ENCODE results near the gene CFAP20DC.

Gene CFAP20DC

DNA sequence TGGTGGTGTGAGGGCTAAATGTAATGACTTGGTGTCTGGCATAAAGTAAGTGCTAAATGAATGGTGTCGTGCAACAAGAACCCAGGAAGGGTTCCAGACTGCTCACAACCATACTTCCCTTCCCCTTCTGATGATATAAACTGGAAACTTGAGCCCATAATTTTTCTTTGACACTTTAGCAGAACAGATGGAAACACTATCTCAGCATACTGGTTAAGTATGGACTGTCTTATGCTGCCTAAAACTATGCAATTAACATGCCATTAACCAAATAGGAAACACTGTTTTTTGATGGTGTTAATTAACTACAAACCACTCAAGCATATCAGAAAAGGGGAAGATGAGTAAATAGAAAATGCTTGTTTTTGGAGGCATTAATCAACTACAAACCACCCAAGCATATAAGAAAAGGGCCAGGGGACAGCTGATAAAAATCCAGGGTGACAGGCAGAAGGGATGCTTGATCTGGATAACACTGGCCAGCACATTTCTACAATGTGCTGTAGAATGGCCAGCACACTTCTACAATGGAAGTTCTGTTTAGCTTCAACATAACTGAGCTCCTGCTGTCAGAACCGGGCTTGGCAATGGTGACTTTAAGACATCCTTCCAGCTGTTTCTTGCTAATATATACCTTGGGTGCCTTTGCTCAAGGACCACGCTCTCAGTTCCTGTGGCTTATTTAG, 297.8 kb downstream of the CFAP20DC start:
- TF ChIP-seq, protein P1, sequence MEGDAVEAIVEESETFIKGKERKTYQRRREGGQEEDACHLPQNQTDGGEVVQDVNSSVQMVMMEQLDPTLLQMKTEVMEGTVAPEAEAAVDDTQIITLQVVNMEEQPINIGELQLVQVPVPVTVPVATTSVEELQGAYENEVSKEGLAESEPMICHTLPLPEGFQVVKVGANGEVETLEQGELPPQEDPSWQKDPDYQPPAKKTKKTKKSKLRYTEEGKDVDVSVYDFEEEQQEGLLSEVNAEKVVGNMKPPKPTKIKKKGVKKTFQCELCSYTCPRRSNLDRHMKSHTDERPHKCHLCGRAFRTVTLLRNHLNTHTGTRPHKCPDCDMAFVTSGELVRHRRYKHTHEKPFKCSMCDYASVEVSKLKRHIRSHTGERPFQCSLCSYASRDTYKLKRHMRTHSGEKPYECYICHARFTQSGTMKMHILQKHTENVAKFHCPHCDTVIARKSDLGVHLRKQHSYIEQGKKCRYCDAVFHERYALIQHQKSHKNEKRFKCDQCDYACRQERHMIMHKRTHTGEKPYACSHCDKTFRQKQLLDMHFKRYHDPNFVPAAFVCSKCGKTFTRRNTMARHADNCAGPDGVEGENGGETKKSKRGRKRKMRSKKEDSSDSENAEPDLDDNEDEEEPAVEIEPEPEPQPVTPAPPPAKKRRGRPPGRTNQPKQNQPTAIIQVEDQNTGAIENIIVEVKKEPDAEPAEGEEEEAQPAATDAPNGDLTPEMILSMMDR (IDR thresholded peaks at IDR 0.05), result no peak
- no peak for DNase-seq
- H3K4me3 ChIP-seq, result no peak overlapping the region
- no peak overlapping the region for H3K27ac ChIP-seq
- no peaks in the 10 kb centered on the region for H3K27me3 ChIP-seq
- no peaks in the 10 kb centered on the region for H3K36me3 ChIP-seq
- H3K4me1 ChIP-seq, result no peaks in the 10 kb centered on the region
- intact Hi-C loops (cut with DNase I; ENCODE audit: low total_unique reads), result no loop called here
- no peaks in the 10 kb centered on the region for H3K9me3 ChIP-seq

GRCh38 chr3:58751235-58751634, 298.6 kb downstream of the CFAP20DC start:
- no peak for DNase-seq
- no peaks in the 10 kb centered on the region for H3K27me3 ChIP-seq
- no peaks in the 10 kb centered on the region for H3K4me1 ChIP-seq
- no peak overlapping the region for H3K27ac ChIP-seq
- no peaks in the 10 kb centered on the region for H3K9me3 ChIP-seq
- no peaks in the 10 kb centered on the region for H3K36me3 ChIP-seq
- intact Hi-C loops (cut with DNase I; ENCODE audit: low total_unique reads), result no loop called here
- no peak overlapping the region for H3K4me3 ChIP-seq
- TF ChIP-seq, protein P1 (IDR thresholded peaks at IDR 0.05), result no peak

DNA sequence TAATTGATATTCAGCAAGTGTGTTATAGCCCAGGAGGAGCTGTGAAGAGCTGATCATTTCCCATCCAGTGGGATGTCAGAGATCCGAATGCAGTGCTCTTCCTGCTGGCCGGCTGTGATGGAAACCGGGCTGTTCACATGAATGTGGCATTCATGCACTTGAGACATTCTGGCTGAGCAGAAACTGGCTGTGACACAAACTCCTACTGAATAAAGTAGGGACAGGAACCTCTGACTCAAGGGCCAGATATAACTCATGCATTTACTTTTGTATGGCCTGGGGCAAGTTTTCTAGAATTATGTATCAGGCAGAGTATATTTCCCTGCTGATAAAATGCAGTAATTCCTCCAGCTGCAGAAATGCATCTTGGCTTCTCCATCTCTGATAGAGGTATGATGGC, 299.9 kb downstream of the CFAP20DC start:
- no peaks in the 10 kb centered on the region for H3K27me3 ChIP-seq
- intact Hi-C loops (cut with DNase I; ENCODE audit: low total_unique reads), result no loop called here
- no peaks in the 10 kb centered on the region for H3K36me3 ChIP-seq
- no peak for DNase-seq
- no peaks in the 10 kb centered on the region for H3K4me1 ChIP-seq
- TF ChIP-seq, protein P1 (IDR thresholded peaks at IDR 0.05), result no peak
- no peaks in the 10 kb centered on the region for H3K9me3 ChIP-seq
- H3K4me3 ChIP-seq, result no peak overlapping the region
- H3K27ac ChIP-seq, result no peak overlapping the region

- intact Hi-C loops (cut with DNase I; ENCODE audit: low total_unique reads), result no loop called here
- no peaks in the 10 kb centered on the region for H3K4me1 ChIP-seq
These were observed 301.8 kb downstream of the CFAP20DC start for GRCh38 chr3:58748024-58748423.

GRCh38 chr3:58746758-58747157, 303.1 kb downstream of the CFAP20DC start:
- Histone ChIP-seq H3K4me3 (no peak overlapping the region), H3K9me3 (no peaks in the 10 kb centered on the region)
- intact Hi-C loops (cut with DNase I; ENCODE audit: low total_unique reads), result no loop called here

More at GRCh38 chr3:58748024-58748423, 301.8 kb downstream of the CFAP20DC start:
- no peak for DNase-seq
- no peaks in the 10 kb centered on the region for H3K9me3 ChIP-seq
- H3K4me3 ChIP-seq, result no peak overlapping the region
- no peak overlapping the region for H3K27ac ChIP-seq
- TF ChIP-seq, protein P1 (IDR thresholded peaks at IDR 0.05), result no peak
- H3K27me3 ChIP-seq, result no peaks in the 10 kb centered on the region
- no peaks in the 10 kb centered on the region for H3K36me3 ChIP-seq

More at GRCh38 chr3:58746758-58747157, 303.1 kb downstream of the CFAP20DC start:
- TF ChIP-seq, protein P1 (IDR thresholded peaks at IDR 0.05), result no peak
- DNase-seq, result no peak
- Histone ChIP-seq H3K36me3 (no peaks in the 10 kb centered on the region), H3K27ac (no peak overlapping the region), H3K27me3 (no peaks in the 10 kb centered on the region), H3K4me1 (no peaks in the 10 kb centered on the region)
